Adrenal gland (tissue), 12 donors: ENCODE data around the gene LRP2. TPM values are rescaled to one million over a fixed set of nuclear protein-coding genes. Genes with fewer than 3 reads are reported as not detected.

Experiments used
- DNase-seq, 7 donors: peaks; one replicate each; pipeline ENCODE4 v3.0.0-alpha.2; 2019 to 2020
- H3K27ac ChIP-seq, 5 donors: fragments of 200-600 bp; sonication (generic) in 4 of 5; 1 replicate in 3 of 5; 2 replicates in 2 of 5; pipeline versions ENCODE4 v1.5.1 to v1.8.0; 2016 to 2020; ENCODE audit warnings: mild to moderate bottlenecking in 1 of 5
- H3K27me3 ChIP-seq: fragments of 200-600 bp; 2 replicates; pipeline ENCODE4 v1.8.0; 2021
- H3K36me3 ChIP-seq, 2 donors: fragments of 200-600 bp; replicated peaks in 1 of 2; 1 replicate in 1 of 2; 2 replicates in 1 of 2; pipeline versions ENCODE4 v1.5.1 to v1.8.0; 2018 to 2022
- H3K4me1 ChIP-seq, 2 donors: fragments of 200-600 bp; replicated peaks in 1 of 2; 1 replicate in 1 of 2; 2 replicates in 1 of 2; pipeline versions ENCODE4 v1.5.1 to v1.8.0; 2018 to 2021
- H3K4me3 ChIP-seq, 4 donors: fragments of 200-600 bp; sonication (generic) in 3 of 4; one replicate each; pipeline ENCODE4 v1.5.1; 2016 to 2018
- H3K9me3 ChIP-seq, 3 donors: fragments of 200-600 bp; sonication (generic) in 1 of 3; replicated peaks in 1 of 3; 1 replicate in 2 of 3; 2 replicates in 1 of 3; pipeline versions ENCODE4 v1.5.1 to v1.8.0; 2016 to 2021
- POLR2A ChIP-seq, 2 donors: fragments of 450-650 bp; IDR thresholded peaks; one replicate each; pipeline ENCODE4 v1.6.1; 2017; ENCODE audit warnings: antibody characterized with exemption in 2 of 2, mild to moderate bottlenecking in 2 of 2, moderate library complexity in 1 of 2
- WGBS, 4 donors: extraction: QIAGEN DNeasy Blood & Tissue Kit in 2 of 4; methylation state at CpG; one replicate each; pipeline versions ENCODE4 v1.1.5 to v1.1.7; 2013 to 2017; 5-methylcytosine and 5-hydroxymethylcytosine counted together
- intact Hi-C, 2 donors: fragments of 100-400 bp; cut with DNase I; formaldehyde crosslinking; loops; one replicate each; pipeline versions ENCODE4 v1.14.1 to v1.15.0; 2022 to 2023
- polyA plus RNA-seq, 3 donors: library from polyadenylated mRNA; stranded (reverse); fragments of 200-250 nt in 2 of 3; fragments of 350-450 nt in 1 of 3; fragmentation: Illumina TruSeq in 1 of 3; extraction: RNeasy Lipid Tissue Mini Kit (QIAGEN cat#74804) in 1 of 3; gene quantifications; one replicate each; pipeline ENCODE4 v1.2.3, GENCODE V29; 2013 to 2014
- total RNA-seq, 9 donors: library from RNA; depleted of rRNA in 4 of 9; stranded (reverse); fragments of >200 nt in 4 of 9; fragments of 120-200 nt in 1 of 9; fragmentation: NEBNext Ultra II Directional in 1 of 9; extraction: Animal tissue kit (Norgen Biotek cat#: 25700) in 1 of 9; gene quantifications; one replicate each; pipeline versions ENCODE4 v1.1.0 to v1.2.4, GENCODE V29; 2013 to 2023
- TF ChIP-seq, protein P1 (sequence below), 6 experiments: fragments of 450-650 bp in 4 of 6; fragments of 200-600 bp in 2 of 6; sonication (generic) in 1 of 6; IDR thresholded peaks; 1 replicate in 5 of 6; 2 replicates in 1 of 6; pipeline versions ENCODE4 v1.5.1 to v1.8.0; 2016 to 2021; ENCODE audit warnings: antibody characterized with exemption in 6 of 6, mild to moderate bottlenecking in 2 of 6, moderate library complexity in 1 of 6
- donor health status: healthy with polysubstance abuse.
- donor health status: Bipolar disorder and iron deficiency.
- donor health status: DM: yes; HTN: yes; CAD: no.
- donor health status: DM: no; HTN: no; CAD: no.
- donor health status: DM: no; HTN: no; CAD: no.
- donor health status: DM: yes; HTN: yes; CAD: no.

Gene LRP2
- total and polyA plus RNA-seq, 12 donors, result 0.04 to 0.43 (median 0.10) TPM; not detected in 8

DNA sequence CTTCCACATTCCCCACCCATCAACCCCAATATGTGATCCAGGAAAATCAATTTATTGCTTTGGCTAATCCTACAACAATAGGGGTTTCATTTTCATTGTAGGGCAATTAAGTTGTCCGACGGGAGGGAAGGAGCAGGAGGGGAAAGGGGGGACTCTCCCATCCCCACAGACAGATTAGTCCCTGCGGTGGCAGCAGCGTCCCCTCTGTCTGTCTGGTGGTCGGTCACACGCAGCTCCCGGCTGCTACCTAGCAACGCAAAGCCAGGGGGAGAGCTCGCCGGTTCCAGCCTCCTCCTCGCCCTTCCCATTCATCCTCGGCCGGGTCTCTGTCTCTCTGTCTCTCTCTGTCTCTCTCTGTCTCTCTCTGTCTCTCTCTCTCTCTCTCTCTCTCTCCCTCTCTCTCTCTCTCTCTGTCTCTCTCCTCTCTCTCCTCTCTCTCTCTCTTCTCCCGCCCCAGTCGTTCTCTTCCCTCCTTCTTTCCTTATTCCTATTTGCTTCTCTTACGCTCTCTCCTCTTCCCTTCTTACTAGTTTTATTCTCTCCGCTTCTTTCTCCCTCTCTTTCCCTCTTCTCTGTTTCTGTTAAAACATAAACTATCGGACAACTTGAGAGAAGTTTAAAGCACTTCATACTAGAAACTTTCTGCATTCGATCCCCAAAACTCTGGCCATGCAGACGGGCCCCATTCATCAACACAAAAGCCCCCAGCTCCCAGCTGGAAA lies 1.2 kb downstream of the LRP2 start:
- H3K27me3 ChIP-seq, result peaks cover 21% of the 10 kb centered on the region
- TF ChIP-seq, protein P1, sequence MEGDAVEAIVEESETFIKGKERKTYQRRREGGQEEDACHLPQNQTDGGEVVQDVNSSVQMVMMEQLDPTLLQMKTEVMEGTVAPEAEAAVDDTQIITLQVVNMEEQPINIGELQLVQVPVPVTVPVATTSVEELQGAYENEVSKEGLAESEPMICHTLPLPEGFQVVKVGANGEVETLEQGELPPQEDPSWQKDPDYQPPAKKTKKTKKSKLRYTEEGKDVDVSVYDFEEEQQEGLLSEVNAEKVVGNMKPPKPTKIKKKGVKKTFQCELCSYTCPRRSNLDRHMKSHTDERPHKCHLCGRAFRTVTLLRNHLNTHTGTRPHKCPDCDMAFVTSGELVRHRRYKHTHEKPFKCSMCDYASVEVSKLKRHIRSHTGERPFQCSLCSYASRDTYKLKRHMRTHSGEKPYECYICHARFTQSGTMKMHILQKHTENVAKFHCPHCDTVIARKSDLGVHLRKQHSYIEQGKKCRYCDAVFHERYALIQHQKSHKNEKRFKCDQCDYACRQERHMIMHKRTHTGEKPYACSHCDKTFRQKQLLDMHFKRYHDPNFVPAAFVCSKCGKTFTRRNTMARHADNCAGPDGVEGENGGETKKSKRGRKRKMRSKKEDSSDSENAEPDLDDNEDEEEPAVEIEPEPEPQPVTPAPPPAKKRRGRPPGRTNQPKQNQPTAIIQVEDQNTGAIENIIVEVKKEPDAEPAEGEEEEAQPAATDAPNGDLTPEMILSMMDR (IDR thresholded peaks at IDR 0.05), result no peak
- TF ChIP-seq POLR2A (IDR thresholded peaks at IDR 0.05), result no peak
- intact Hi-C loops, result no loop called here
- no peaks in the 10 kb centered on the region for H3K9me3 ChIP-seq
- peaks cover 30 to 36% of the 10 kb centered on the region in 2 donors for H3K4me1 ChIP-seq
- no peak for DNase-seq
- no peaks in the 10 kb centered on the region for H3K36me3 ChIP-seq
- peak overlapping the region in 1 of 4 donors; percentile 56 for H3K4me3 ChIP-seq
- no peak overlapping the region for H3K27ac ChIP-seq
- WGBS, 4 donors, result 7 to 12% (median 10%) methylated on average over 20 of the region's 20 CpGs

DNA sequence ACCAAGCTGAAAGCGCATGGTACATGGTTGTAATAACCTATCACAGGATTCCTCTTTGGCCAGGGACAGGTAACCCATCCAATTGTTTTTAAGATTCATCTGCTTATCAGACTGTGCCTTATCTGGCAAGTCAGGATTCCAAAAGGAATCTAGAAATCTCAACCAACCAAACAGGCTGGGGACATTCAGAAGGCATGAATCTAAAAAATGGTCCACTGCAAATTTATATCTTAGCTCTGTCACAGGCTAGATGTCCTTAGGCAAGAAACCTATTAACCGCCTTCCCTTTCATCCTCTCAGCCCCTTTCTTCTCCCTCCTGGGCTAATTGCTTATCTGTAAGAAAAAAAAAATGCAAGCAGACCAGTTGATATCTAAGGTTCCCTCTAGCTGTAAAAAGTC lies 4.3 kb downstream of the LRP2 start:
- H3K27ac ChIP-seq, result no peak overlapping the region
- peaks cover 16 to 17% of the 10 kb centered on the region in 2 donors for H3K4me1 ChIP-seq
- H3K36me3 ChIP-seq, result no peaks in the 10 kb centered on the region
- no peak for DNase-seq
- WGBS, 4 donors, result 83 to 94% (median 88%) methylated on average over 2 of the region's 2 CpGs
- intact Hi-C loops, result no loop called here
- TF ChIP-seq, protein P1 (IDR thresholded peaks at IDR 0.05), result no peak
- no peak for TF ChIP-seq POLR2A (IDR thresholded peaks at IDR 0.05)
- no peaks in the 10 kb centered on the region for H3K9me3 ChIP-seq
- no peak overlapping the region for H3K4me3 ChIP-seq
- peaks cover 14% of the 10 kb centered on the region for H3K27me3 ChIP-seq

DNA sequence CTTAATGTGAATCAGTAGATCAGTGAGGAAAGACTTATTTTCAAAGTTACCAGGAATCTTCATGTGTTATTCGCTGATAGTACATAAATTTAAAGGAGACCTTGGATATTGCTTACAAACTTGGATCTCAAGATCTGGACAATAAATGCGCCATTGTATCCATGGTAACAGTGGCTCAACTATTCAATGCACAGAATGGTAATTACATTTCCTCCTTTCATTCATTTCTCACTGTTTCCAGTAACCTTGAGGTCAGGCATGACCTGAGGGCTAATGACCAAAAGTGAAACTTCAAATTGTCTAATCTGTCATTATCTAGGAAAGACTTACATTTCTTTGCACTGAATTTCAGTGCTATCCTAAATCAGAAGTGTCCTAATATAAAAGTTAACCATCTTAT lies 8.1 kb downstream of the LRP2 start:
- Histone ChIP-seq H3K9me3 (no peaks in the 10 kb centered on the region), H3K4me3 (no peak overlapping the region), H3K27ac (no peak overlapping the region), H3K27me3 (no peaks in the 10 kb centered on the region), H3K4me1 (no peaks in the 10 kb centered on the region), H3K36me3 (no peaks in the 10 kb centered on the region)
- no peak for DNase-seq
- intact Hi-C loops, result no loop called here
- WGBS, 4 donors, result 71 to 84% (median 74%) methylated on average over 2 of the region's 2 CpGs
- no peak for TF ChIP-seq POLR2A (IDR thresholded peaks at IDR 0.05)
- TF ChIP-seq, protein P1 (IDR thresholded peaks at IDR 0.05), result no peak

DNA sequence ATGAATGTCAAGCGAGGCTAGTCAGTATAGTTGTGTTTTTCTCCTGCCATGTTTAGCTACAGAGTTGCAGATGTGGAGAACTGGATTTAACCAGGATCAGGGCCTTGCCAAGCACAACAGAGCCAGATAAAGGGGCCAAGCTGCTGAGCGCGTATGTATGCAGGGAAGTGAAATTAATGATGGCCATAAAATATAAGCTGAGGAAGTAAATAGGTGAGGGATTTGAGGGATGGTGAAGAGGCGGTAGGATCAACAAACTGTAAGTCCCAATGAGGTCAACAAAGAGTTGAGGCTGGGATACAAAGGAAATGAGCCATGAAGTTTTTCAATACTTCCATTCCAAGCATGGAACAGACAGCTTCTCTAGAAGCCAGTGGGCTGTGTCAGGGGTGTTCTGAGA lies 10.6 kb downstream of the LRP2 start:
- intact Hi-C loops, result no loop called here
- WGBS, 4 donors, result 76 to 84% (median 81%) methylated on average over 4 of the region's 4 CpGs
- no peaks in the 10 kb centered on the region for H3K27me3 ChIP-seq
- H3K4me1 ChIP-seq, result no peaks in the 10 kb centered on the region
- DNase-seq, result no peak
- no peaks in the 10 kb centered on the region for H3K9me3 ChIP-seq
- H3K27ac ChIP-seq, result no peak overlapping the region
- no peaks in the 10 kb centered on the region for H3K36me3 ChIP-seq
- TF ChIP-seq, protein P1 (IDR thresholded peaks at IDR 0.05), result no peak
- TF ChIP-seq POLR2A (IDR thresholded peaks at IDR 0.05), result no peak
- no peak overlapping the region for H3K4me3 ChIP-seq
